ENCODE results near the gene PRKG1. TPM values are rescaled to one million over a fixed set of nuclear protein-coding genes. Genes with fewer than 3 reads are reported as not detected.

PRKG1 gene
- total and polyA plus RNA-seq, 2 of the 8 experiments (the other 6 are each of a cell fraction or from before 2014, with no cell fraction given), result 4.2 to 15.2 TPM

- TF ChIP-seq, protein P1, sequence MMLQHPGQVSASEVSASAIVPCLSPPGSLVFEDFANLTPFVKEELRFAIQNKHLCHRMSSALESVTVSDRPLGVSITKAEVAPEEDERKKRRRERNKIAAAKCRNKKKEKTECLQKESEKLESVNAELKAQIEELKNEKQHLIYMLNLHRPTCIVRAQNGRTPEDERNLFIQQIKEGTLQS (IDR thresholded peaks at IDR 0.05; ENCODE audit: insufficient read depth, low read depth, low read length), result no peak
Measured at GRCh38 chr10:51344371-51344770, 270.1 kb downstream of the PRKG1 start (continued).

Data from H1 (cell line).